ENCODE measurements around the gene SLC39A13. TPM values are rescaled to one million over a fixed set of nuclear protein-coding genes. Genes with fewer than 3 reads are reported as not detected.

The SLC39A13 gene
- total RNA-seq, 1 experiment from 2014 or later = 29.2 TPM

DNA sequence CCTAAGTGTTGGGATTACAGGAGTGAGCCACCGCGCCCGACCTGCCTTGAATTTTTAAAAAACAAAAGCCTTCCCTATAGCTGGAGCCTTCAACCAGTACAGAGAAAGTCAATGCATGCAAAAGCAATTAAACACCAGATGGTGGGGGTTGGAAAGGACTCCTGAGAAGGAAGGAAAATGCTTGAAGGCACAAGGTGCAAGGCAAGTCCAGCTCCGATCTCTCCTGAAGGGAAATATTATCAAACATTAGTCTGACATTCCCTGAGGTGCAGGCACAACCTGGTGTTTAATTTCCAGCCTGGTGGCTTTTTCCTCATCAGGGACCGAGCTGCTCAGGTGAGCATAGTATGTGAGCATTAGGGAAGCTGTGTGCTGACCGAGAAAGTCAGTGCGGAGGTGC is 53.5 kb downstream of the SLC39A13 start:
- no peaks in the 10 kb centered on the region for H3K4me1 ChIP-seq (ENCODE audit: insufficient read depth, low read length)
- H4K20me1 ChIP-seq (ENCODE audit: control insufficient read depth, insufficient read depth, insufficient read length) = no peaks in the 10 kb centered on the region
- H3K4me1 Mint-ChIP-seq = peaks cover 13 to 22% of the 10 kb centered on the region in 2 experiments
- H3K18ac ChIP-seq (ENCODE audit: insufficient read length, low read depth, low read length) = no peak overlapping the region
- no peak overlapping the region for H3K23ac ChIP-seq (ENCODE audit: insufficient read length, low read depth, low read length)
- no peak overlapping the region for H2AFZ ChIP-seq (ENCODE audit: low read length)
- H3K27me3 ChIP-seq (ENCODE audit: insufficient read depth, low read length) = no peaks in the 10 kb centered on the region
- no peak overlapping the region for H4K91ac ChIP-seq (ENCODE audit: insufficient read length, low read depth, low read length)
- H2BK120ac ChIP-seq (ENCODE audit: low read depth, low read length, poor library complexity, severe bottlenecking) = no peak overlapping the region
- no peak overlapping the region for H3K4me3 Mint-ChIP-seq
- H3K27me3 Mint-ChIP-seq (ENCODE audit: low read depth) = no peaks in the 10 kb centered on the region; the same call in none of the 2 replicates
- no peak overlapping the region for H3K4me2 ChIP-seq (ENCODE audit: insufficient read depth, insufficient read length, low read length)
- H3T11ph ChIP-seq (ENCODE audit: low read length) = no peak overlapping the region
- H2BK15ac ChIP-seq (ENCODE audit: low read depth, low read length) = no peak overlapping the region
- no peak overlapping the region for H3K14ac ChIP-seq (ENCODE audit: insufficient read depth, low read length)
- no peaks in the 10 kb centered on the region for H3K23me2 ChIP-seq (ENCODE audit: insufficient read length, low read depth, low read length, poor library complexity, severe bottlenecking)
- no peak overlapping the region for H2AK5ac ChIP-seq (ENCODE audit: insufficient read length, low read length)
- no peak overlapping the region for H3K9ac ChIP-seq (ENCODE audit: extremely low read depth, insufficient read length, low read length)
- H3K27ac Mint-ChIP-seq = peak overlapping the region; percentile 36 to 84 (median 42)
- no peaks in the 10 kb centered on the region for H3K79me2 ChIP-seq (ENCODE audit: insufficient read depth, low read length)
- no peak overlapping the region for H2BK12ac ChIP-seq (ENCODE audit: insufficient read length, low read depth, low read length)
- H3K9me3 ChIP-seq (ENCODE audit: control insufficient read depth, low read depth, low read length) = no peaks in the 10 kb centered on the region
- no peak overlapping the region for H3K4ac ChIP-seq (ENCODE audit: low read depth, low read length)
- no peaks in the 10 kb centered on the region for H3K79me1 ChIP-seq (ENCODE audit: insufficient read depth, low read depth, low read length, poor library complexity, severe bottlenecking)
- TF ChIP-seq, protein P1, sequence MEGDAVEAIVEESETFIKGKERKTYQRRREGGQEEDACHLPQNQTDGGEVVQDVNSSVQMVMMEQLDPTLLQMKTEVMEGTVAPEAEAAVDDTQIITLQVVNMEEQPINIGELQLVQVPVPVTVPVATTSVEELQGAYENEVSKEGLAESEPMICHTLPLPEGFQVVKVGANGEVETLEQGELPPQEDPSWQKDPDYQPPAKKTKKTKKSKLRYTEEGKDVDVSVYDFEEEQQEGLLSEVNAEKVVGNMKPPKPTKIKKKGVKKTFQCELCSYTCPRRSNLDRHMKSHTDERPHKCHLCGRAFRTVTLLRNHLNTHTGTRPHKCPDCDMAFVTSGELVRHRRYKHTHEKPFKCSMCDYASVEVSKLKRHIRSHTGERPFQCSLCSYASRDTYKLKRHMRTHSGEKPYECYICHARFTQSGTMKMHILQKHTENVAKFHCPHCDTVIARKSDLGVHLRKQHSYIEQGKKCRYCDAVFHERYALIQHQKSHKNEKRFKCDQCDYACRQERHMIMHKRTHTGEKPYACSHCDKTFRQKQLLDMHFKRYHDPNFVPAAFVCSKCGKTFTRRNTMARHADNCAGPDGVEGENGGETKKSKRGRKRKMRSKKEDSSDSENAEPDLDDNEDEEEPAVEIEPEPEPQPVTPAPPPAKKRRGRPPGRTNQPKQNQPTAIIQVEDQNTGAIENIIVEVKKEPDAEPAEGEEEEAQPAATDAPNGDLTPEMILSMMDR (conservative IDR thresholded peaks at IDR 0.05) = no peak
- no peak for DNase-seq
- H3K56ac ChIP-seq (ENCODE audit: insufficient read length, low read depth, low read length) = no peak overlapping the region
- H4K8ac ChIP-seq (replicated peaks; ENCODE audit: insufficient read length, low read depth, low read length) = no peak overlapping the region
- no peak overlapping the region for H3K27ac ChIP-seq (ENCODE audit: insufficient read length, low read depth, low read length)
- no CpG with 5 or more reads among the region's 7 CpGs for WGBS (ENCODE audit: extremely low coverage, insufficient read length, low lambda C conversion rate)
- H3K36me3 Mint-ChIP-seq (ENCODE audit: insufficient read depth in 1 of 3, low read depth in 3 of 3) = peaks cover 0 to 20% (median 10%) of the 10 kb centered on the region in 3 experiments; a peak in 6 of 7 replicates
- H2BK20ac ChIP-seq (ENCODE audit: low read depth, low read length, poor library complexity, severe bottlenecking) = no peak overlapping the region
- no peak overlapping the region for H2BK5ac ChIP-seq (ENCODE audit: insufficient read length, low read length)
- H3K9me3 Mint-ChIP-seq = no peaks in the 10 kb centered on the region
- no peak overlapping the region for H4K5ac ChIP-seq (ENCODE audit: insufficient read length, low read depth, low read length)
